ENCODE data around the gene IL34. TPM values are rescaled to one million over a fixed set of nuclear protein-coding genes. Genes with fewer than 3 reads are reported as not detected.

The IL34 gene
- polyA plus RNA-seq, 1 donor (not counting 4 experiments of a cell fraction or from before 2014, with no cell fraction given), result 0.08 TPM

DNA sequence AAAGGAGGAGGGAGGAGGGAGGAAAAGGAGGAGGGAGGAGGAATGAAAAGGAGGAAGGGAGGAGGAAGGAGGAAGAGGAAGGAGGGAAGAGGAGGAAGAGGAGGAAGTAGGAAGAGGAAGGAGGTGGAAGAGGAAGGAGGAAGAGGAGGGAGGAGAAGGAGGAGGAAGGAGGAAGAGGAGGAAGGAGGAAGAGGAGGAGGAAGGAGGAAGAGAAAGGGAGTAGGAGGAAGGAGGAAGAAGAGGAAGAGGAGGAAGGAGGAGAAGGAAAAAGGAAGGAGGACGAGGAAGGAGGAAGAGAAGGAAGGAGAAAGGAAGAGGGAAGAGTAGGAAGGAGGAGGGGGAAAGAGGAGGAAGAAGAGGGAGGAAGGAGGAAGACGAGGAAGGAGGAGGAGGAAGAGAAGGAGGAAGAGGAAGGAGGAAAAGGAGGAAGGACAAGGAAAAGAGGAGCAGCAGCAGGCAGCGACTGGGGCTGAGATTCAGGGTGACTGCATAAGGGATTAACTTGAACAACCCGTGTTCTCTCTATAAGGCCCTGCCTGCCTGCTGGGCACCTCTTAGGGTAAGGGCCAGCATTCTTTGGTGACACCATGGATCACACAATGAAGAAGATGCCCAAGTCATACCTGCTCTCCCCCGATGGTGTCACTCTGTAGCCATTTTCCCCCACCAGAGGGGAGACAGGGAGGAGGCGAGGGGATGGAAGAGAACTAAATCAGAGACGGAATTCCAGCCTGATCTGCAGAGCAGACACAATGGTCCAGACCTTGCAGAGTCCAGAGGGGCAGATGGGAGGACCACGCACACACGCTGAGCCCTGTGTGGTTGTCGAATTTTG, 1.4 kb upstream of the IL34 start:
- no peak for FAIRE-seq
- DNase-seq (ENCODE audit: low read depth, low spot score), result no peak
- H2AFZ ChIP-seq (ENCODE audit: control insufficient read depth, low read length), result no peak overlapping the region

DNA sequence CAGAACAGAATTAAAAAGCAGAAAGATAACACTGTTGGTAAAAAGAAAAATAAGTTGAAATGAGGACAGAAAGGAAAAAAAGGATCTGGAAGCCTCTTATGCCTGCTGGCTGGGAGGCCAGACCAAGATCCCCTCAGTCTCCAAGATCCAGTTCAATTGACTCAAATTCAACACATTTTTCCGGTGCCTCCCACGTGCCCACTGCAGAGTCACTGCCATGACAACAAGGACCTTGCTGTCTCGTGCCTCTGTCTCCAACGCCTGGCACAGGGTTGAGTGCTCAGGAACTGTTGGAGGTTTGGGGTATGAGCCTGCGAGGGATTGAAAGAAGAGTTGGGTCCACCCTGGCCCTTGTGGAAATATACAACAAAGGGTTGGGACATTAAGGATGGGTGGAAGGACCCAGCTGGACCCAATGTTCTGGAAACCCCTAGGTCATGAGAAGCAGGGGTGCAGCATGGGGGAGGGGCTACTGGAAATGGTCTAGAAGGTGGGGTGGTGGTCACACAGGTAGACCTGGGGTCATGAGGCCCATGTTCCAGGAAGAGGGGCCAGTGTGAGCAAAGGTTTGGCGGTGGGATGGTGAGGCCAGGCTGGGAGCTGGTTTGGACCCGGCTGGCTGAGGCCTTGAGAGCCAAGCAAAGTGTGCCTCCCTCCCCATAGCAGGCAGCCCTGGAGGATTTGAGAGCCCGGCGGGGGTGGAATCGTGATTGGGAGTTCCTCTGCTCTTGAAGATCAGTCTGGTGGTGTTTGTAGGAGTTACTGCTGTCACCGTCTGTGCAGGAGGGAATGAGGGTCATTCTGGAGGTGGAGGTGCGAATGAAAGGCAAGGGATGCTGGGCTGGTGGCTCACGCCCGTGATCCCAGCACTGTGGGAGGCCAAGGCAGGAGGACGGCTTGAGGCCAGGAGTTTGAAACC, 1.3 kb downstream of the IL34 start:
- Histone ChIP-seq H3K36me3 (ENCODE audit: control insufficient read depth in 2 of 2, extremely low read depth in 1 of 2, insufficient read depth in 2 of 2, low read length in 2 of 2) (no peaks in the 10 kb centered on the region), H3K4me1 (ENCODE audit: control insufficient read depth, extremely low read depth, insufficient read depth, low read length) (no peaks in the 10 kb centered on the region), H3K4me2 (ENCODE audit: control insufficient read depth, extremely low read depth, insufficient read depth, low read depth, low read length) (no peak overlapping the region), H4K20me1 (ENCODE audit: control insufficient read depth, extremely low read depth, insufficient read depth, low read length) (peaks cover 3% of the 10 kb centered on the region), H3K9me1 (ENCODE audit: control insufficient read depth, extremely low read depth, insufficient read depth, low read length) (no peaks in the 10 kb centered on the region), H3K27me3 (ENCODE audit: control insufficient read depth, extremely low read depth, insufficient read depth, low read length) (no peaks in the 10 kb centered on the region), H2AFZ (ENCODE audit: control insufficient read depth, low read length) (no peak overlapping the region), H3K79me2 (ENCODE audit: control insufficient read depth, insufficient read depth, low read length) (no peaks in the 10 kb centered on the region), H3K9me3 (ENCODE audit: control insufficient read depth, low read depth, low read length) (no peaks in the 10 kb centered on the region), H3K4me3 (ENCODE audit: control insufficient read depth in 2 of 3, extremely low read depth in 1 of 3, insufficient read depth in 2 of 3, low read depth in 1 of 3, low read length in 3 of 3) (no peak overlapping the region), H3K9ac (ENCODE audit: control insufficient read depth, extremely low read depth, insufficient read depth, low read length) (no peak overlapping the region), H3K27ac (ENCODE audit: control insufficient read depth, insufficient read depth, low read length) (no peak overlapping the region)
- no peak for FAIRE-seq
- DNase-seq (ENCODE audit: low read depth, low spot score), result no peak
- dilution Hi-C loops (cut with MboI; ENCODE audit: extremely low pct_ligation_motif_present, low sequenced_read_pairs), result no loop called here
- TF ChIP-seq, protein P1, sequence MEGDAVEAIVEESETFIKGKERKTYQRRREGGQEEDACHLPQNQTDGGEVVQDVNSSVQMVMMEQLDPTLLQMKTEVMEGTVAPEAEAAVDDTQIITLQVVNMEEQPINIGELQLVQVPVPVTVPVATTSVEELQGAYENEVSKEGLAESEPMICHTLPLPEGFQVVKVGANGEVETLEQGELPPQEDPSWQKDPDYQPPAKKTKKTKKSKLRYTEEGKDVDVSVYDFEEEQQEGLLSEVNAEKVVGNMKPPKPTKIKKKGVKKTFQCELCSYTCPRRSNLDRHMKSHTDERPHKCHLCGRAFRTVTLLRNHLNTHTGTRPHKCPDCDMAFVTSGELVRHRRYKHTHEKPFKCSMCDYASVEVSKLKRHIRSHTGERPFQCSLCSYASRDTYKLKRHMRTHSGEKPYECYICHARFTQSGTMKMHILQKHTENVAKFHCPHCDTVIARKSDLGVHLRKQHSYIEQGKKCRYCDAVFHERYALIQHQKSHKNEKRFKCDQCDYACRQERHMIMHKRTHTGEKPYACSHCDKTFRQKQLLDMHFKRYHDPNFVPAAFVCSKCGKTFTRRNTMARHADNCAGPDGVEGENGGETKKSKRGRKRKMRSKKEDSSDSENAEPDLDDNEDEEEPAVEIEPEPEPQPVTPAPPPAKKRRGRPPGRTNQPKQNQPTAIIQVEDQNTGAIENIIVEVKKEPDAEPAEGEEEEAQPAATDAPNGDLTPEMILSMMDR (optimal IDR thresholded peaks at IDR 0.05 in 1 of 3, IDR thresholded peaks at IDR 0.05 in 1 of 3, conservative IDR thresholded peaks at IDR 0.05 in 1 of 3; ENCODE audit: extremely low read depth in 1 of 3, insufficient read depth in 2 of 3, low read length in 3 of 3), result no peak
- TF ChIP-seq EZH2 (IDR thresholded peaks at IDR 0.05; ENCODE audit: low read length), result no peak

More for the DNA sequence above, 1.4 kb upstream of the IL34 start:
- Histone ChIP-seq H3K4me1 (ENCODE audit: control insufficient read depth, extremely low read depth, insufficient read depth, low read length) (no peaks in the 10 kb centered on the region), H3K27me3 (ENCODE audit: control insufficient read depth, extremely low read depth, insufficient read depth, low read length) (no peaks in the 10 kb centered on the region), H4K20me1 (ENCODE audit: control insufficient read depth, extremely low read depth, insufficient read depth, low read length) (no peaks in the 10 kb centered on the region), H3K27ac (ENCODE audit: control insufficient read depth, insufficient read depth, low read length) (no peak overlapping the region), H3K9ac (ENCODE audit: control insufficient read depth, extremely low read depth, insufficient read depth, low read length) (no peak overlapping the region), H3K9me3 (ENCODE audit: control insufficient read depth, low read depth, low read length) (no peaks in the 10 kb centered on the region), H3K79me2 (ENCODE audit: control insufficient read depth, insufficient read depth, low read length) (no peaks in the 10 kb centered on the region), H3K36me3 (ENCODE audit: control insufficient read depth in 2 of 2, extremely low read depth in 1 of 2, insufficient read depth in 2 of 2, low read length in 2 of 2) (no peaks in the 10 kb centered on the region), H3K9me1 (ENCODE audit: control insufficient read depth, extremely low read depth, insufficient read depth, low read length) (no peaks in the 10 kb centered on the region), H3K4me3 (ENCODE audit: control insufficient read depth in 2 of 3, extremely low read depth in 1 of 3, insufficient read depth in 2 of 3, low read depth in 1 of 3, low read length in 3 of 3) (no peak overlapping the region), H3K4me2 (ENCODE audit: control insufficient read depth, extremely low read depth, insufficient read depth, low read depth, low read length) (no peak overlapping the region)
- dilution Hi-C loops (cut with MboI; ENCODE audit: extremely low pct_ligation_motif_present, low sequenced_read_pairs), result no loop called here
- no peak for TF ChIP-seq EZH2 (IDR thresholded peaks at IDR 0.05; ENCODE audit: low read length)
- TF ChIP-seq, protein P1 (optimal IDR thresholded peaks at IDR 0.05 in 1 of 3, IDR thresholded peaks at IDR 0.05 in 1 of 3, conservative IDR thresholded peaks at IDR 0.05 in 1 of 3; ENCODE audit: extremely low read depth in 1 of 3, insufficient read depth in 2 of 3, low read length in 3 of 3), result no peak
